ENCODE data around the gene SESTD1. TPM values are rescaled to one million over a fixed set of nuclear protein-coding genes. Genes with fewer than 3 reads are reported as not detected.

SESTD1 gene
- total and polyA plus RNA-seq, 2 of the 13 experiments (the other 11 are each of a cell fraction or from before 2014, with no cell fraction given) = 74.4 to 101 TPM

- ATAC-seq (no peak), DNase-seq (ENCODE audit: low spot score) (no peak), FAIRE-seq (no peak)
- CTCF ChIA-PET (ENCODE audit: low intra/inter-chr PET ratio, low total read pairs) = no interaction called here
- 91% methylated on average over 1 of the region's 1 CpG for WGBS (ENCODE audit: low lambda C conversion rate)
- peaks cover 88% of the 10 kb centered on the region for H3K4me1 ChIP-seq (ENCODE audit: insufficient read depth, low read length)
- peaks cover 99% of the 10 kb centered on the region for H3K79me2 ChIP-seq (ENCODE audit: insufficient read depth, low read length)
- H3K4me2 ChIP-seq (ENCODE audit: low read depth, low read length) = no peak overlapping the region
- H4K20me1 ChIP-seq (ENCODE audit: insufficient read depth, low read length) = peaks cover 81% of the 10 kb centered on the region
- H3K4me3 ChIP-seq (replicated peaks in 1 of 3; ENCODE audit: insufficient read depth in 1 of 3, low read depth in 2 of 3, low read length in 3 of 3) = no peak overlapping the region
- H2AFZ ChIP-seq (ENCODE audit: low read length) = no peak overlapping the region
- intact Hi-C loops (cut with micrococcal nuclease; ENCODE audit: unreplicated experiment) (loop anchor here (10.0 kb wide), 1 partner anchor 1726 kb away; no protein-coding TSS in a partner anchor), in situ Hi-C loops (cut with HindIII; ENCODE audit: extremely low pct_ligation_motif_present, low pct_unique_long_range_greater_than_20kb) (no loop called here)
- no TSS peak for BruUV-seq (replicated peaks)
- no peaks in the 10 kb centered on the region for H3K9me3 ChIP-seq (ENCODE audit: low read length)
- H3K27ac ChIP-seq (ENCODE audit: extremely low read length, insufficient read depth, low read length) = no peak overlapping the region
- no peaks in the 10 kb centered on the region for H3K27me3 ChIP-seq (ENCODE audit: control insufficient read depth in 1 of 2, insufficient read depth in 2 of 2, low read length in 2 of 2)
- POLR2A ChIA-PET = no interaction called here
- no peak overlapping the region for H3K9ac ChIP-seq (ENCODE audit: insufficient read depth, low read depth, low read length)
- H3K36me3 ChIP-seq (replicated peaks in 1 of 2; ENCODE audit: control insufficient read depth in 1 of 2, insufficient read depth in 2 of 2, low read length in 2 of 2) = peaks cover 1 to 3% of the 10 kb centered on the region in 2 experiments; a peak in 2 of 5 replicates
- no peak for TF ChIP-seq SOX6 (IDR thresholded peaks at IDR 0.05)
- TF ChIP-seq SOX6 (CRISPR knock-in tag; IDR thresholded peaks at IDR 0.05) = no peak
- TF ChIP-seq PCBP1 (IDR thresholded peaks at IDR 0.05; ENCODE audit: borderline replicate concordance, low read depth, low read length) = no peak
- no peak for TF ChIP-seq ZNF20 (CRISPR knock-in tag; IDR thresholded peaks at IDR 0.05)
- TF ChIP-seq ZSCAN29 (CRISPR knock-in tag; conservative IDR thresholded peaks at IDR 0.05) = no peak
- TF ChIP-seq ZNF142 (CRISPR knock-in tag; IDR thresholded peaks at IDR 0.05) = no peak
- no peak for TF ChIP-seq ZNF549 (CRISPR knock-in tag; IDR thresholded peaks at IDR 0.05)
- TF ChIP-seq ZBTB39 (CRISPR knock-in tag; IDR thresholded peaks at IDR 0.05) = no peak
- no peak for TF ChIP-seq ZUFSP (CRISPR knock-in tag; IDR thresholded peaks at IDR 0.05; ENCODE audit: borderline replicate concordance)
- no peak for TF ChIP-seq LBX2 (CRISPR knock-in tag; IDR thresholded peaks at IDR 0.05; ENCODE audit: borderline replicate concordance)
These were observed 13.7 kb downstream of the SESTD1 start for GRCh38 chr2:179250848-179251504.

Data from HepG2 (cell line).